C4-2B (cell line): ENCODE data around the gene CCDC180.
"Not testable (repeated sequence)": the region's sequence is repeated elsewhere in the genome, so short reads cannot be mapped to it uniquely, and the experiment has no call there.

Source experiments
- H3K27ac ChIP-seq: fragments of 450-650 bp; 2 replicates; pipeline ENCODE4 v1.5.1; 2017
- ZFX ChIP-seq: fragments of 450-650 bp; IDR thresholded peaks from 2 replicates; pipeline ENCODE4 v1.6.1; 2017
- TF ChIP-seq, protein P1 (sequence below): fragments of 450-650 bp; conservative IDR thresholded peaks from 2 replicates; pipeline ENCODE4 v1.5.1; 2017; ENCODE audit warnings: mild to moderate bottlenecking

CCDC180 gene

GRCh38 chr9:97324954-97325353 lies 17.5 kb downstream of the CCDC180 start:
- no peak for TF ChIP-seq ZFX
- TF ChIP-seq, protein P1, sequence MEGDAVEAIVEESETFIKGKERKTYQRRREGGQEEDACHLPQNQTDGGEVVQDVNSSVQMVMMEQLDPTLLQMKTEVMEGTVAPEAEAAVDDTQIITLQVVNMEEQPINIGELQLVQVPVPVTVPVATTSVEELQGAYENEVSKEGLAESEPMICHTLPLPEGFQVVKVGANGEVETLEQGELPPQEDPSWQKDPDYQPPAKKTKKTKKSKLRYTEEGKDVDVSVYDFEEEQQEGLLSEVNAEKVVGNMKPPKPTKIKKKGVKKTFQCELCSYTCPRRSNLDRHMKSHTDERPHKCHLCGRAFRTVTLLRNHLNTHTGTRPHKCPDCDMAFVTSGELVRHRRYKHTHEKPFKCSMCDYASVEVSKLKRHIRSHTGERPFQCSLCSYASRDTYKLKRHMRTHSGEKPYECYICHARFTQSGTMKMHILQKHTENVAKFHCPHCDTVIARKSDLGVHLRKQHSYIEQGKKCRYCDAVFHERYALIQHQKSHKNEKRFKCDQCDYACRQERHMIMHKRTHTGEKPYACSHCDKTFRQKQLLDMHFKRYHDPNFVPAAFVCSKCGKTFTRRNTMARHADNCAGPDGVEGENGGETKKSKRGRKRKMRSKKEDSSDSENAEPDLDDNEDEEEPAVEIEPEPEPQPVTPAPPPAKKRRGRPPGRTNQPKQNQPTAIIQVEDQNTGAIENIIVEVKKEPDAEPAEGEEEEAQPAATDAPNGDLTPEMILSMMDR = no peak
- H3K27ac ChIP-seq = no peak overlapping the region

- H3K27ac ChIP-seq = no peak overlapping the region
- TF ChIP-seq, protein P1 = no peak
- TF ChIP-seq ZFX = no peak
These were observed 20.1 kb downstream of the CCDC180 start for GRCh38 chr9:97327562-97327961.

- TF ChIP-seq, protein P1 = no peak
- TF ChIP-seq ZFX = no peak
- H3K27ac ChIP-seq = no peak overlapping the region
These were observed 25.5 kb downstream of the CCDC180 start for GRCh38 chr9:97332993-97333392.

DNA sequence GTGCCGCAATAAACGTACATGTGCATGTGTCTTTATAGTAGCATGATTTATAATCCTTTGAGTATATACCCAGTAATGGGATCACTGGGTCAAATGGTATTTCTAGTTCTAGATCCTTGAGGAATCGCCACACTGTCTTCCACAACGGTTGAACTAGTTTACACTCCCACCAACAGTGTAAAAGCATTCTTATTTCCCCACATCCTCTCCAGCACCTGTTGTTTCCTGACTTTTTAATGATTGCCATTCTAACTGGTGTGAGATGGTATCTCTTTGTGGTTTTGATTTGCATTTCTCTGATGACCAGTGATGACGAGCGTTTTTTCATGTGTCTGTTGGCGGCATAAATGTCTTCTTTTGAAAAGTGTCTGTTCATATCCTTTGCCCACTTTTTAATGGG lies 28.2 kb downstream of the CCDC180 start:
- not testable (repeated sequence) for H3K27ac ChIP-seq

- H3K27ac ChIP-seq = no peak overlapping the region
- TF ChIP-seq, protein P1 = no peak
- no peak for TF ChIP-seq ZFX
These were observed 41.4 kb downstream of the CCDC180 start for GRCh38 chr9:97348871-97349270.

DNA sequence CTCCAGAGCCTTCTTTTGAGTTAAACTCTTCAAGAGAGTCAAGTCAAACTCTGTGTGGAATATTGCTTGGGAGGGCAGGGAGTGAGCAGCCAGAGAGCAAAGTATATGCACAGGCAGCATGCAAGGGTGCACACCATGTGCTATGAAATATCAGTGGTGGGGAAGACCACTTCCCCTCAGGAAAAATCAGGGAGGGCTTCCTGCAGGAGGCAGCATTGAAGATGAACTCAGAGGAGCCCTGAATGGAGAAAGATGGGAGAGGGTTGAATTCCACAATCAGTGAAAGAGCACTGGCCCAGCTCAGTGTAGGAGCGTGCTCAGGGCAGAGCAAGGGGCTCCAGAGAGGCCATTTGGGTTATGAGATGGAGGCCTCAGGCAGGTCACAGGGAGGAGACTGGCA lies 41.9 kb downstream of the CCDC180 start:
- H3K27ac ChIP-seq = no peak overlapping the region

DNA sequence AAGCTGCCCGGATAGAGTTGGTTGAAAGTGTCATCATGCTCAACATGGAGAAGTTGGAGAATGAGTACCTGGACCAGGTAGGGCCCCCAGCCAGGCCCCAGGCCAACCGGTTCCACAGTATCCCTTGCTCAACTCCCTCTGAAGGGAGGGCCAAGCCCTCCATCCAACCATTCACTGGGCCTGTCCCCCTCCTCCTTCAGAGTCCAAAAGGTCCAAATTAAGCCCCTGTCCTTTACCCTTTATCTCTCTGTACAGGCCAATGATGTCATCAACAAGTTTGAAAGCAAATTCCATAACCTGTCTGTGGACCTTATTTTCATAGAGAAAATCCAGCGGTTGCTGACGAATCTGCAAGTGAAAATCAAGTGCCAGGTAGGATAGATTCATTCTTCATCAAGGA lies 47.2 kb downstream of the CCDC180 start:
- no peak overlapping the region for H3K27ac ChIP-seq
- TF ChIP-seq ZFX = no peak
- TF ChIP-seq, protein P1 = no peak

More for the DNA sequence above, 41.9 kb downstream of the CCDC180 start:
- TF ChIP-seq ZFX = no peak
- TF ChIP-seq, protein P1 = no peak

- H3K27ac ChIP-seq = no peak overlapping the region
- no peak for TF ChIP-seq ZFX
- TF ChIP-seq, protein P1 = no peak
These were observed 49.6 kb downstream of the CCDC180 start for GRCh38 chr9:97357056-97357455.
